D721Med (cell line): ENCODE results near the gene ABCF3.

Experiments used
- DNase-seq: peaks from one replicate; pipeline ENCODE4 v3.0.0; 2011; ENCODE audit warnings: low spot score; ENCODE audit not compliant: insufficient read length
- FAIRE-seq: peaks from 2 replicates; lab custom pipeline; 2011; peaks lifted over from hg19 to GRCh38; lab: Jason Lieb, UNC
- TF ChIP-seq, protein P1 (sequence below): IDR thresholded peaks from 2 replicates; pipeline ENCODE4 v1.5.1; 2012; ENCODE audit warnings: mild to moderate bottlenecking, control low read depth; ENCODE audit not compliant: insufficient read depth; ENCODE audit errors: missing control alignments

The ABCF3 gene

DNA sequence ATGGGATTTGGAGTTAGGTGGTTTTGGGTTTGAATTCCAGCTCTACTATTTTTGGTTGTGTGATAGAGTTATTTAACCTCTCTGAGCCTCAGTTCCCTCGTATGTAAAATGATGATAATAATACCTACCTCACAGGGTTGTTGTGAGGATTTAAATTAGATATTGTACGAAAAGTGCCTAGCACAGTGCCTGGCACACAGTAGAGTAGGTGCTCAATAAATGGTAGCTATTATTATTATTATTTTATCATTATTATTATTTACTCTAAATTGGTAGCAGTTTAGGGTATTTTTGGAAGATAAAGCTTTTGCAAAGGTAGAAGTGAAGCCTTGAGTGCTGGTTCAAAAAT is 12.7 kb upstream of the ABCF3 start:
- DNase-seq (no peak), FAIRE-seq (no peak)
- TF ChIP-seq, protein P1, sequence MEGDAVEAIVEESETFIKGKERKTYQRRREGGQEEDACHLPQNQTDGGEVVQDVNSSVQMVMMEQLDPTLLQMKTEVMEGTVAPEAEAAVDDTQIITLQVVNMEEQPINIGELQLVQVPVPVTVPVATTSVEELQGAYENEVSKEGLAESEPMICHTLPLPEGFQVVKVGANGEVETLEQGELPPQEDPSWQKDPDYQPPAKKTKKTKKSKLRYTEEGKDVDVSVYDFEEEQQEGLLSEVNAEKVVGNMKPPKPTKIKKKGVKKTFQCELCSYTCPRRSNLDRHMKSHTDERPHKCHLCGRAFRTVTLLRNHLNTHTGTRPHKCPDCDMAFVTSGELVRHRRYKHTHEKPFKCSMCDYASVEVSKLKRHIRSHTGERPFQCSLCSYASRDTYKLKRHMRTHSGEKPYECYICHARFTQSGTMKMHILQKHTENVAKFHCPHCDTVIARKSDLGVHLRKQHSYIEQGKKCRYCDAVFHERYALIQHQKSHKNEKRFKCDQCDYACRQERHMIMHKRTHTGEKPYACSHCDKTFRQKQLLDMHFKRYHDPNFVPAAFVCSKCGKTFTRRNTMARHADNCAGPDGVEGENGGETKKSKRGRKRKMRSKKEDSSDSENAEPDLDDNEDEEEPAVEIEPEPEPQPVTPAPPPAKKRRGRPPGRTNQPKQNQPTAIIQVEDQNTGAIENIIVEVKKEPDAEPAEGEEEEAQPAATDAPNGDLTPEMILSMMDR: no peak

DNA sequence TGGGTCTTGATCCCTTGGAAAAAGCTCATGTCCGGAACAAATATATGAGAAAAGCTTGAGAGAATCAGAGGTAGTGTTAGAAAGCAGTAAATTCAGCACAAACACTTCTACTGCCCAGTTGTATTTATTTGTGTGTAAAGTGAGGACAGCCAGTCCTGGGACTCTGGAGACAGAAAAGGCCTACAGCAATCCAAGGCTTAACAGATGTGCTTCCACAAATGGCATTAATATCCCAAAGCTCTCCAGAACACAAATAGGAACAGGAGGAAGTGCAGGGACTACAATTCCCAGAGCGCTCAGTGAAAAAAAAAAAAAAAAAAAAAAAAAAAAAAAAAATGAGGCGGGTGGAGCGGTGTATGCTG is 11.7 kb upstream of the ABCF3 start:
- FAIRE-seq: no peak
- DNase-seq: no peak
- TF ChIP-seq, protein P1: no peak

- no peak for FAIRE-seq
- DNase-seq: peak; percentile 71
- TF ChIP-seq, protein P1: no peak
These were observed 11.1 kb upstream of the ABCF3 start, which contains the start of gene AP2M1 for GRCh38 chr3:184174646-184175492. Gene AP2M1, plus strand, starts transcription at chr3:184174855. Its CDS starts 2,139 bp downstream, at chr3:184176994.

- TF ChIP-seq, protein P1: no peak
- FAIRE-seq: no peak
These were observed 10.5 kb upstream of the ABCF3 start for GRCh38 chr3:184175506-184175905.

GRCh38 chr3:184175981-184176376 is 10.0 kb upstream of the ABCF3 start:
- DNase-seq: no peak
- no peak for FAIRE-seq
- TF ChIP-seq, protein P1: no peak

More at GRCh38 chr3:184175506-184175905, 10.5 kb upstream of the ABCF3 start:
- no peak for DNase-seq

DNA sequence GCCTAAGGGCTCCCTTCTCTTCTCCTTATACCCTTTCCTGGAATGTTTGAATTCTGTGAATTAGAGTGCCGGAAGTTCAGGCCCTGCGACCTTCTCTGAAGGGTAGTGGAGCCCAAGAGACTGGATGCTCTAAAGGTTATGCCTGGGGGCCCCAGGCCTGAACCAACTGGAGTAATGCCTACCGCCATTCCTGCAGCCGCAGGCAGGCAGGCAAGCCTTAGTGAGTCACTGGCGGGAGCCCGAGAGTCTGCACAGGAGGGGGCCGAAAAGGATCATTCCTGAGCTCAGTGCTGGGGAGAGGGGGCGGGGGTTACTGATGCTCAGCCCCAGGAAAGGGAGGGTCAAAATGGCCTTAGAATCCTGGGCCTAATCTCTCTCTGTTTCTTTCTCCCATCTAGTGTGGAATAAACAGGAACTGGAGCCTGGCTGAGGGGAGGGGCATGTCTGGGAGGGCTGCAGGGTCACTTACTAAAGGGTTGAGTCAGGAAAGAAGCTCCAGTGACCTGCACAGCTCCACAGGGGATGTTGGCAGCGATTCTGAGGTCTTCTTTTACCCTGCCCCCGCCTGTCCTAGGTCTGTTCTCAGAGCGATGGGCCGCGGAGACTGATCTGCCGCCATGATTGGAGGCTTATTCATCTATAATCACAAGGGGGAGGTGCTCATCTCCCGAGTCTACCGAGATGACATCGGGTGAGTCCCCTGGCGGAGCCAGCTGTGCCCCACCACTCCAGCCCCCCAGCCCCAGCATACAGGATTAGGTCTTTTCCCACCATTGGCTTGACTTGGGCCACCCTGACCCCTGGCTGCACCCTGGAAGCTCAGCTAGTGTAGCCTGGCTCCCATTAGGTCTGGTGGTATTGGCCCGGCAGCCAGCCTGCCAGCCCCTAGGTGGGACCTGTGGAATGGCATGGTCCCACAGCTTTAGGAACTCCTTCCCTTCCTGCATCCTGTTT is 9.3 kb upstream of the ABCF3 start:
- DNase-seq: peak; percentile 77
- TF ChIP-seq, protein P1: no peak
- FAIRE-seq: no peak
